ENCODE results near the gene GTF2H2C. TPM values are rescaled to one million over a fixed set of nuclear protein-coding genes. Genes with fewer than 3 reads are reported as not detected.
"Not testable (repeated sequence)": the region's sequence is repeated elsewhere in the genome, so short reads cannot be mapped to it uniquely, and the experiment has no call there.

GTF2H2C gene
- 4.2 TPM for total RNA-seq

DNA sequence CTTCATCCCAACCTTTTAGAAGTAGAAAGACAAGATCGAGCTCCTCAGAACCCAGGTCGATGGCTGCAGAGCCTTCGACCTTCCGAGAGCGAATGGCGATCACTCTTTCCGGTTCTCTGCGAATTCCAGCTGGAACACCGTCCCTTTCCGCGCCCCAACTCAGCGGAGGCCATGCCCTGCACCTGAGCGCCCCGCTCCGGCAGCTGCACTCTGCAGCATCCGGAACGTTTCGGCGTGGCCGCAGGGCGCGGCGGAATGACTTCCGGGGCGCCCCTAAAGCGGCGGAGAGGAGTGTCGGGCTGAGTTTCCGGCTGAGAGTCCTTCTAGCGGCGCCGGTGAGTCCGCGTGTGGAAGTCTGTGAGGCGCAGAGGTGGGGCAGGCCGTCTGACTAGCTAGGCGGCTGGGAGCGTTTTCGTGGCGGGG is at the start of gene GTF2H2C:
TSS of gene GTF2H2C (plus strand) at position 284 of the 423 bp plus-strand sequence. CDS start 4,942 bp downstream, outside the sequence.
- H3K27me3 ChIP-seq; H3K9me3 ChIP-seq; H3K36me3 ChIP-seq; H3K4me1 ChIP-seq; intact Hi-C loops (cut with DNase I): not testable (repeated sequence)
- TF ChIP-seq, protein P1, sequence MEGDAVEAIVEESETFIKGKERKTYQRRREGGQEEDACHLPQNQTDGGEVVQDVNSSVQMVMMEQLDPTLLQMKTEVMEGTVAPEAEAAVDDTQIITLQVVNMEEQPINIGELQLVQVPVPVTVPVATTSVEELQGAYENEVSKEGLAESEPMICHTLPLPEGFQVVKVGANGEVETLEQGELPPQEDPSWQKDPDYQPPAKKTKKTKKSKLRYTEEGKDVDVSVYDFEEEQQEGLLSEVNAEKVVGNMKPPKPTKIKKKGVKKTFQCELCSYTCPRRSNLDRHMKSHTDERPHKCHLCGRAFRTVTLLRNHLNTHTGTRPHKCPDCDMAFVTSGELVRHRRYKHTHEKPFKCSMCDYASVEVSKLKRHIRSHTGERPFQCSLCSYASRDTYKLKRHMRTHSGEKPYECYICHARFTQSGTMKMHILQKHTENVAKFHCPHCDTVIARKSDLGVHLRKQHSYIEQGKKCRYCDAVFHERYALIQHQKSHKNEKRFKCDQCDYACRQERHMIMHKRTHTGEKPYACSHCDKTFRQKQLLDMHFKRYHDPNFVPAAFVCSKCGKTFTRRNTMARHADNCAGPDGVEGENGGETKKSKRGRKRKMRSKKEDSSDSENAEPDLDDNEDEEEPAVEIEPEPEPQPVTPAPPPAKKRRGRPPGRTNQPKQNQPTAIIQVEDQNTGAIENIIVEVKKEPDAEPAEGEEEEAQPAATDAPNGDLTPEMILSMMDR (IDR thresholded peaks at IDR 0.05) = peak in 1 of 3 experiments; percentile 29
- peak; percentile 14 to 80 for DNase-seq (ENCODE audit: low spot score in 2 of 2)
- Histone ChIP-seq H3K27ac (peak within 1 kb of the TSS in 1 of 2 donors; percentile 32), H3K4me3 (peak within 1 kb of the TSS; percentile 39 to 66)

DNA sequence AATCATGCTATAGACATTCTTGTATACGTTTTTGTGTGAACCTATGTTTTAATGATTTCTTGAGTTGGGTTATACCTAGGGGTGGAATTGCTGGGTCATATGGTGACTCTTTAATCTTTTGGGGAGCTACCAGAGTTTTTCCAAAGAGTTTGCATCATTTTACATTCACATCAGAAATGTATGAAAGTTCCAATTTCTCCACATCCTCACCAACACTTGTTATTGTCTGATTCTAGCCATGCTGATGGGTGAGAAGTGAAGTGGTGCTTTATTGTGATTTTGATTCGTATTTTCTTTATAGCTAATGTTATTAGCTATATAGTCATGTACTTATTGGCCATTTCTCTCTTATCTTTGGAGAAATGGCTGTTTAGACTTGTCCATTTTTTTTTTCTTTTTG is 49.3 kb upstream of the GTF2H2C start:
- no peak overlapping the region for H3K4me3 ChIP-seq
- no peaks in the 10 kb centered on the region for H3K4me1 ChIP-seq
- H3K27ac ChIP-seq = no peak overlapping the region
- TF ChIP-seq, protein P1 (IDR thresholded peaks at IDR 0.05) = no peak
- no peaks in the 10 kb centered on the region for H3K27me3 ChIP-seq
- DNase-seq (ENCODE audit: low spot score in 2 of 2) = no peak
- intact Hi-C loops (cut with DNase I) = no loop called here
- no peaks in the 10 kb centered on the region for H3K9me3 ChIP-seq
- no peaks in the 10 kb centered on the region for H3K36me3 ChIP-seq

DNA sequence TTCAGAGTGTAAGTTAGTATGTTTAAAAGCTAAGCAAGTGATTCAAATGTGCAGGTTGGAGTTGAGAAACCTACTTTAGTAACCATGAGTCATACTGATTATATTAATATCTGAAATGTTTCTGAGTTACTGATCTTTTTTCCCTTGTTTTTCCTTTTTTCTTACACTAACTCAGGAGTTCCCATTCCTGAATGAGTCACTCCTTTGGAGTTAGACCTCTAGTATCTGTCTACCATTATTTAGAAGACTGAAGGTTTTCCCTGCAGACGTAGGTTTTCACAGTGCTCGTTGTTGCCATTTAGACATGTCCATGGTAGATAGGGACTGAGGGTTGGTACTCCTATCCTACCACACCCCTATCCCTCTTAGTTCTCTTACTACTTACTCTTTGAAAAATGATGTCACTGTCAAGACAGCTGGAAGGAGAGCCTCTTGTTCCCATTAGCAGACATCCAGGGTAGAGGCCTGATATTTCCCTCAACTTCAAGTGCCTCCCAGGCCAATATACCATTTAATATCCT is 47.2 kb upstream of the GTF2H2C start:
- intact Hi-C loops (cut with DNase I) = no loop called here
- Histone ChIP-seq H3K4me1 (no peaks in the 10 kb centered on the region), H3K36me3 (no peaks in the 10 kb centered on the region), H3K27me3 (no peaks in the 10 kb centered on the region), H3K9me3 (no peaks in the 10 kb centered on the region), H3K4me3 (no peak overlapping the region), H3K27ac (no peak overlapping the region)
- TF ChIP-seq, protein P1 (IDR thresholded peaks at IDR 0.05) = no peak
- DNase-seq (ENCODE audit: low spot score in 2 of 2) = no peak

DNA sequence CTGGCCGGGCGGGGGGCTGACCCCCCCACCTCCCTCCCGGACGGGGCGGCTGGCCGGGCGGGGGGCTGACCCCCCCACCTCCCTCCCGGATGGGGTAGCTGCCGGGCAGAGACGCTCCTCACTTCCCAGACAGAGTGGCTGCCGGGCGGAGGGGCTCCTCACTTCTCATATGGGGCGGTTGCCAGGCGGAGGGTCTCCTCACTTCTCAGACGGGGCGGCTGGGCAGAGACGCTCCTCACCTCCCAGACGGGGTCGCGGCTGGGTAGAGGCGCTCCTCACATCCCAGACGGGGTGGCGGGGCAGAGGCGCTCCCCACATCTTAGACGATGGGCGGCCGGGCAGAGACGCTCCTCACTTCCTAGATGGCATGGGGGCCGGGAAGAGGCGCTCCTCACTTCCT is 44.4 kb upstream of the GTF2H2C start:
- H3K27ac ChIP-seq; H3K27me3 ChIP-seq; H3K36me3 ChIP-seq; H3K9me3 ChIP-seq; intact Hi-C loops (cut with DNase I); H3K4me1 ChIP-seq; DNase-seq (ENCODE audit: low spot score in 2 of 2); H3K4me3 ChIP-seq: not testable (repeated sequence)

DNA sequence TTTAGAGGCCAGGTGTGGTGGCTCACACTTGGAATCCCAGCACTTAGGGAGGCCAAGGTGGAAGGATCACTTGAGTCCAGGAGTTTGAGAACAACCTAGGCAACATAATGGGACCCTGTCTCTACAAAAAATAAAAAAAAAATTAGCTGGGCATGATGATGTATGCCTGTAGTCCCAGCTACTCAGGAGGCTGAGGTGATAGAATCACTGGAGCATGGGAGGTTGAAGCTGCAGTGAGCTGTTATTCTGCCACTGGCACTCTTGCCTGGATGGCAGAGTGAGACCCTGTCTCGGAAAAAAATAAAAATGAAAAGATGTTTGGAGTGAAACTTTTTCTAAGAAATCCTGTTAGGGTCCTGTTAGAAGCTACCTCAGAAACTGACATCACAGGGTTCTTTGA is 43.2 kb upstream of the GTF2H2C start:
- Histone ChIP-seq H3K36me3 (no peaks in the 10 kb centered on the region), H3K27me3 (no peaks in the 10 kb centered on the region), H3K4me1 (no peaks in the 10 kb centered on the region), H3K27ac (no peak overlapping the region), H3K9me3 (no peaks in the 10 kb centered on the region), H3K4me3 (no peak overlapping the region)
- intact Hi-C loops (cut with DNase I) = no loop called here
- DNase-seq (ENCODE audit: low spot score in 2 of 2) = no peak
- TF ChIP-seq, protein P1 (IDR thresholded peaks at IDR 0.05) = no peak

DNA sequence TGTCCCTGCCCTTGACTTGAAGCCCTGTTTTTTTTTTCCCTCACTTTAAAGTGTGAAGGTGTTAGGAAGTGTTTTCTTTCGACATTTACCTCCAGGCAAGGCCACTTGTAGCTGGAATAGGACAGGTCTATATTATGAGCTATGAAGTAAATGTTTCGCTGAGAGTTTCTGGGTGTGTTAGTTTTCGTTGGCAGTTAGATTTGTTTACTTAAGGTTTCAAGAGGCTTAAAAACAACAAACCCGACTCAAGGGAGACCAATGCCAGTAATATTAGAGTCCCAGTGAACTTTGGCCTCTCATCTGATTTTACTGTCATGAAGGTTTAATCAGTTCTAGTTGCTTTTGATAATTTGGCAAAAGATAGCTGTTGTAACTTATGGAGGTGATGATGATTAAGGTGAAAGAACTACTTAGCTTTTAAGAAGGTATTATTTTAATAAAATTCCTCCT is 42.2 kb upstream of the GTF2H2C start:
- no peak overlapping the region for H3K27ac ChIP-seq
- DNase-seq (ENCODE audit: low spot score in 2 of 2) = no peak
- no peaks in the 10 kb centered on the region for H3K27me3 ChIP-seq
- H3K36me3 ChIP-seq = no peaks in the 10 kb centered on the region
- intact Hi-C loops (cut with DNase I) = no loop called here
- TF ChIP-seq, protein P1 (IDR thresholded peaks at IDR 0.05) = no peak
- H3K4me3 ChIP-seq = no peak overlapping the region
- H3K4me1 ChIP-seq = no peaks in the 10 kb centered on the region
- no peaks in the 10 kb centered on the region for H3K9me3 ChIP-seq

All from ascending aorta (tissue), 2 donors.